OCI-LY7 (cell line): ENCODE data around the gene PPP1R2B. TPM values are rescaled to one million over a fixed set of nuclear protein-coding genes. Genes with fewer than 3 reads are reported as not detected.

Source experiments
- Bru-seq: library from RNA; stranded (reverse); fragments of 400-500 nt; gene quantifications from one replicate; lab custom pipeline; 2021; lab: Mats Ljungman, UMichigan
- BruChase-seq, 2 experiments: library from RNA; stranded (reverse); fragments of 400-500 nt; gene quantifications; one replicate each; lab custom pipeline; 2021; lab: Mats Ljungman, UMichigan
- BruUV-seq: library from RNA; stranded (reverse); fragments of 400-500 nt; replicated peaks from 2 replicates; lab custom pipeline; 2021; lab: Mats Ljungman, UMichigan
- CTCF ChIA-PET: fragments of 300-600 bp; sonication (Branson Sonifier 250); formaldehyde crosslinking; loops from one replicate; lab custom pipeline; 2022; ENCODE audit warnings: antibody characterized with exemption; ENCODE audit not compliant: unreplicated experiment; lab: Charles Lee
- POLR2A ChIA-PET: fragments of 300-600 bp; sonication (Branson Sonifier 250); formaldehyde crosslinking; loops from one replicate; lab custom pipeline; 2022; ENCODE audit warnings: antibody characterized with exemption; lab: Charles Lee
- DNase-seq: peaks from one replicate; pipeline ENCODE4 v3.0.0-alpha.2; 2015; ENCODE audit warnings: low spot score
- H2AFZ ChIP-seq: fragments of 200-600 bp; sonication (generic), shearing (Covaris generic); 2 replicates; pipeline ENCODE4 v1.6.1; 2014; ENCODE audit warnings: mild to moderate bottlenecking, antibody characterized with exemption, low read length, moderate library complexity
- H3K27ac ChIP-seq: fragments of 200-600 bp; sonication (generic); 2 replicates; pipeline ENCODE4 v1.5.1; 2014; ENCODE audit warnings: mixed run types, low read depth, mild to moderate bottlenecking, moderate library complexity, low read length, inconsistent platforms; ENCODE audit not compliant: poor library complexity, severe bottlenecking
- H3K36me3 ChIP-seq: fragments of 200-600 bp; sonication (generic); 2 replicates; pipeline ENCODE4 v1.6.1; 2014; ENCODE audit warnings: mild to moderate bottlenecking, antibody characterized with exemption, low read length, moderate library complexity, mixed read lengths; ENCODE audit not compliant: insufficient read depth
- H3K4me1 ChIP-seq: fragments of 200-600 bp; sonication (generic); 2 replicates; pipeline ENCODE4 v1.5.1; 2014; ENCODE audit warnings: mild to moderate bottlenecking, low read length; ENCODE audit not compliant: insufficient read depth, poor library complexity, severe bottlenecking
- H3K4me2 ChIP-seq: fragments of 200-600 bp; sonication (generic); 2 replicates; pipeline ENCODE4 v1.6.1; 2014; ENCODE audit warnings: mild to moderate bottlenecking, low read length
- H3K4me3 ChIP-seq: fragments of 200-600 bp; sonication (generic); 2 replicates; pipeline ENCODE4 v1.5.1; 2014; ENCODE audit warnings: mild to moderate bottlenecking, low read depth, low read length; ENCODE audit not compliant: poor library complexity, severe bottlenecking
- H3K79me2 ChIP-seq: fragments of 200-600 bp; sonication (generic); 2 replicates; pipeline ENCODE4 v1.6.1; 2016; ENCODE audit warnings: low read depth, mild to moderate bottlenecking, low read length, moderate library complexity, mixed read lengths; ENCODE audit not compliant: insufficient read depth
- H3K9me2 ChIP-seq: fragments of 200-600 bp; sonication (generic); 2 replicates; pipeline ENCODE4 v1.6.1; 2016; ENCODE audit warnings: mild to moderate bottlenecking, low read length, mixed read lengths; ENCODE audit not compliant: insufficient read depth
- H3K9me3 ChIP-seq: fragments of 200-600 bp; sonication (generic); 2 replicates; pipeline ENCODE4 v1.6.1; 2014; ENCODE audit warnings: mild to moderate bottlenecking, mixed run types, low read length, mixed read lengths
- H4K20me1 ChIP-seq: fragments of 200-600 bp; sonication (generic); 2 replicates; pipeline ENCODE4 v1.6.1; 2014; ENCODE audit warnings: mild to moderate bottlenecking, antibody characterized with exemption, low read length, moderate library complexity, mixed read lengths; ENCODE audit not compliant: insufficient read depth
- CTCF ChIP-seq: fragments of 200-600 bp; sonication (generic); conservative IDR thresholded peaks from 2 replicates; pipeline ENCODE4 v1.5.1; 2014; ENCODE audit warnings: mild to moderate bottlenecking, antibody characterized with exemption, low read length, moderate library complexity, mixed read lengths
- EZH2phosphoT487 ChIP-seq: fragments of 200-600 bp; sonication (generic); IDR thresholded peaks from 2 replicates; pipeline ENCODE4 v1.6.1; 2018; ENCODE audit warnings: low read depth, borderline replicate concordance, mild to moderate bottlenecking, mixed run types, antibody characterized with exemption, low read length, moderate library complexity, mixed read lengths
- intact Hi-C: fragments of 100-400 bp; cut with micrococcal nuclease; formaldehyde crosslinking; loops from one replicate; pipeline ENCODE4 v1.10.0; 2022; ENCODE audit not compliant: unreplicated experiment
- long read RNA-seq: library from polyadenylated mRNA; stranded (forward); transcript quantifications from one replicate; pipeline ENCODE4 v2.0.0, GENCODE V29; 2022
- total RNA-seq, 2 experiments: library from RNA; depleted of rRNA in 1 of 2; stranded (reverse); fragments of >200 nt in 1 of 2; shearing (Covaris generic) in 1 of 2; gene quantifications; 2 replicates each; pipeline ENCODE4 v1.2.3, GENCODE V29; 2014 to 2022

The PPP1R2B gene
- 0.15 TPM in 1 of 2 replicates, not detected in the other for total RNA-seq (2014; rRNA removed; shearing (Covaris generic))
- total RNA-seq (2022), result not detected in 2 replicates
- not detected for Bru-seq, nascent RNA
- percentile 27 among the genes with signal in this experiment for BruChase-seq, experiment 1, labeled RNA remaining after a 6-hour chase
- percentile 35 among the genes with signal in this experiment for BruChase-seq, experiment 2, labeled RNA remaining after a 2-hour chase
- long read RNA-seq, result 0 reads

DNA sequence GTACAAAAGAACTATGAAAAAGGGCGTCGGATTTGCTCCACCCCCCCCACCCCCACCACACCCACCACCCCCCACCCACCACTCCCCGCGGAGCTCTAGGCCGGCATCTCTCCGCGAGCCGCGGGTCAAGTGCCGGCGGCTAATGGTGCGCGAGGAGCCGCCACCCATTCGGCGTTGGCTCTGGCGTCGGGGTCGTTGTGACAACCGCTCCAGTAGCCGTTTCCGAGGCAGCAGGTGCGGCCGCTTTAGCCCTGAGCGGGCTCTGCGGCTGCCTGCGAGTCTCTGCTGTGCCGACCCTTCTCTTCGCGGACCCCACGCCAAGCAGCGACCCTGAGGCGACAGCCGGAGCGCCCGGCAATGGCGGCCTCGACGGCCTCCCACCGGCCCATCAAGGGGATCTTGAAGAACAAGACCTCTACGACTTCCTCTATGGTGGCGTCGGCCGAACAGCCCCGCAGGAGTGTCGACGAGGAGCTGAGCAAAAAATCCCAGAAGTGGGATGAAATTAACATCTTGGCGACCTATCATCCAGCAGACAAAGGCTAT lies at the start of gene PPP1R2B:
Gene PPP1R2B (plus strand): TSS at position 90 of the 546 bp plus-strand sequence. CDS start 268 bp downstream, at position 358.
- H4K20me1 ChIP-seq, result no peaks in the 10 kb centered on the region
- no peak within 1 kb of the TSS for H3K27ac ChIP-seq
- no peaks in the 10 kb centered on the region for H3K9me2 ChIP-seq
- TF ChIP-seq EZH2phosphoT487 (no peak), CTCF (no peak)
- H3K79me2 ChIP-seq, result no peaks in the 10 kb centered on the region
- CTCF ChIA-PET, result no interaction called here
- POLR2A ChIA-PET, result interaction anchor here (1.5 to 1.6 kb wide), 2 partner anchors 16 to 27 kb away, joined by 4 to 6 read pairs; no protein-coding TSS in a partner anchor
- peaks cover 6% of the 10 kb centered on the region for H3K4me1 ChIP-seq
- H3K4me3 ChIP-seq, result no peak within 1 kb of the TSS
- BruUV-seq, result no TSS peak
- peaks cover 29% of the 10 kb centered on the region; the same call in 1 of the 2 replicates for H3K9me3 ChIP-seq
- intact Hi-C loops, result no loop called here
- DNase-seq, result no peak
- peaks cover 12% of the 10 kb centered on the region; the same call in 1 of the 2 replicates for H3K36me3 ChIP-seq
- no peak within 1 kb of the TSS for H3K4me2 ChIP-seq
- no peak within 1 kb of the TSS for H2AFZ ChIP-seq

GRCh38 chr5:156800929-156801328 lies 49.2 kb upstream of the PPP1R2B start:
- BruUV-seq, result no TSS peak
- intact Hi-C loops, result no loop called here
- Histone ChIP-seq H3K4me2 (no peak overlapping the region), H3K4me1 (peaks cover 13% of the 10 kb centered on the region), H2AFZ (peak overlapping the region; percentile 31), H3K79me2 (no peaks in the 10 kb centered on the region), H3K9me3 (0 out of 2 replicates have a peak, but pooled peaks cover 7% of the 10 kb centered on the region), H3K9me2 (no peaks in the 10 kb centered on the region), H3K27ac (no peak overlapping the region), H3K36me3 (peaks cover 10% of the 10 kb centered on the region), H4K20me1 (no peaks in the 10 kb centered on the region), H3K4me3 (no peak overlapping the region)
- TF ChIP-seq CTCF (peak; percentile 36; the same call in 1 of the 2 replicates), EZH2phosphoT487 (no peak)
- ChIA-PET CTCF (interaction anchor here (0.6 kb wide), 1 partner anchor 13 kb away, joined by 3 read pairs; no protein-coding TSS in a partner anchor), POLR2A (interaction anchor here (0.9 to 1.0 kb wide), 2 partner anchors 25 to 36 kb away, joined by 3 to 4 read pairs; no protein-coding TSS in a partner anchor)
- no peak for DNase-seq
